GM21381 (cell line): Measurements from ENCODE around the gene EIF4E1B.

Experiments
- ATAC-seq: cut with Tn5 transposase; IDR thresholded peaks from one replicate; pipeline ENCODE4 v1.9.1; 2021; ENCODE audit warnings: mild to moderate bottlenecking, moderate library complexity; ENCODE audit not compliant: unreplicated experiment

The EIF4E1B gene

GRCh38 chr5:176625966-176626875 lies 4.3 kb upstream of the EIF4E1B start:
- ATAC-seq, result no peak

GRCh38 chr5:176626876-176627236 lies 3.6 kb upstream of the EIF4E1B start:
- ATAC-seq, result no peak

GRCh38 chr5:176627582-176627981 lies 2.9 kb upstream of the EIF4E1B start:
- ATAC-seq, result no peak

GRCh38 chr5:176628406-176629228 lies 1.9 kb upstream of the EIF4E1B start:
- ATAC-seq, result no peak

GRCh38 chr5:176629317-176629852 lies 1.1 kb upstream of the EIF4E1B start:
- ATAC-seq, result no peak

- no peak for ATAC-seq
Observed at GRCh38 chr5:176630681-176631222, 277 bp downstream of the EIF4E1B start.

- ATAC-seq, result no peak
Observed at GRCh38 chr5:176631383-176632200, 1.1 kb downstream of the EIF4E1B start.

GRCh38 chr5:176632745-176633144 lies 2.3 kb downstream of the EIF4E1B start:
- no peak for ATAC-seq

- ATAC-seq, result no peak
Observed at GRCh38 chr5:176633598-176633997, 3.1 kb downstream of the EIF4E1B start.

GRCh38 chr5:176636426-176636825 lies 6.0 kb downstream of the EIF4E1B start:
- no peak for ATAC-seq

GRCh38 chr5:176637556-176637955 lies 7.1 kb downstream of the EIF4E1B start:
- no peak for ATAC-seq

GRCh38 chr5:176638437-176638836 lies 8.0 kb downstream of the EIF4E1B start:
- no peak for ATAC-seq

- no peak for ATAC-seq
Observed at GRCh38 chr5:176639208-176639607, 8.7 kb downstream of the EIF4E1B start.

- no peak for ATAC-seq
Observed at GRCh38 chr5:176639981-176640380, 9.5 kb downstream of the EIF4E1B start.

- no peak for ATAC-seq
Observed at GRCh38 chr5:176640616-176641015, 10.1 kb downstream of the EIF4E1B start.

- ATAC-seq, result no peak
Observed at GRCh38 chr5:176642675-176643490, 12.4 kb downstream of the EIF4E1B start.

- no peak for ATAC-seq
Observed at GRCh38 chr5:176643491-176644219, 13.2 kb downstream of the EIF4E1B start.

GRCh38 chr5:176644294-176644693 lies 13.8 kb downstream of the EIF4E1B start:
- ATAC-seq, result no peak
